GM21367 (cell line): ENCODE results near the gene TCP11L2.

ENCODE experiments used
- ATAC-seq: cut with Tn5 transposase; IDR thresholded peaks from one replicate; pipeline ENCODE4 v1.9.1; 2021; ENCODE audit not compliant: unreplicated experiment

TCP11L2 gene

DNA sequence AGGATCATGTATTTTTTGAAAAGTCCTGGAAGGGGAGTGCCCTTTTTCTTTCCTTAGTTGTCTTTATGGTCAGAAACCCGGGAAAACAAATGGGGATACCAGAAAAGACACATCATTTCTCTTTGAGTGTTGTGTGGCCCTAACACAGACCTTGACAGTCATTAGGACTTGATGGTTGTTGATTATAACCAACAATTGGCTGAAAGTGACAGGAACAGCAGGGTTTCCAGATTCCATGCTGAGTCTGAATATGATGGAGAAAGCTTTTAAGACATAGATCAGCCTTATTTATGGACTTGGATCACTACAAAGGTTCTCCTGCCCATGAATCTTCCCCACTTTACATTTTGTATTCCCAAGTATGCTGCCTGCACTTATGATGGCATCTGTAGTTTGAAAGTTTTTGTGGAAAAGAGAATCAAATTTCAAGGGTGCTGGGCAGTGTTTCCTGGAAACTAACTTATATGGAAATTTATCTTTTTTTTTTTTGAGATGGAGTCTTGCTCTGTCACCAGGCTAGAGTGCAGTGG lies 85.4 kb downstream of the TCP11L2 start:
- no peak for ATAC-seq

DNA sequence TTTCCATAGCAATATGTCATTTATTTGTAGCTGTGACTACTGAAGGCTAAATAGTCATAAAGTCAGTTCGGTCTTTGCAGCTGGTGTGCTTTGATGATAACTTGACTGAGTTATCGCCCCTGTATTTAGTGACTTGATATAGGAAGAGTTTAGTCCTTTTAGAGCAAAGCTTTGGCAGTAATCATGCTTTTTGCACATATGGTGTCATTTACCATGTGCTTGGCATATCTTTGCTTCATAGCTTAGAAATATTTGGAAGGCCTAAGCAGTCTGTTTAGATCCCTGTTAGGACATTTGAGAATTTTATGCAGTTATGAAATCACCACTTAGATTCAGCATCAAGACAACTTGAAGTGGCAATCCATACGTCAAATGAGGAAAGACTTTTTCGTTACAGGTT lies 86.6 kb downstream of the TCP11L2 start:
- no peak for ATAC-seq

DNA sequence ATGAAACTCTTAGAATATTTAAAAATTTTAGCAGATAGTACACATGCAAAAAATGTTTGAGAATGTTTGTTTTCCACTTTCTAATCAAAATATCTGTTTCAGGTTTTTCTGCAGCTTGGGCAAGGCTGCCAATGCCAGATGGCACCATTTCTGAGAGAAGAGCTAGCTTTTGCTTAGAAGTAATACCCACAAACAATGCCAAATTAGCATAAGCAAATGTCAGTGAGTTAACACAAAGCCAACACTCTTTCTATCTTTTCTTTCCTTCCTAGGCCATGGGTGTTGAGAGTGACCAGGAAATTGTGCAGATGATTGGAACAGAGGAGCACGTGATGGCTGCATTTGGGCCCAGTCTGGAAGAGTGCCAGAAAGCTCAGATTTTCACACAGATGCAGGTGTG lies 90.2 kb downstream of the TCP11L2 start:
- no peak for ATAC-seq
